GM18867 (cell line): ENCODE results near the gene SLC22A31.

Source experiments
- ATAC-seq: cut with Tn5 transposase; IDR thresholded peaks from one replicate; pipeline ENCODE4 v1.9.1; 2021; ENCODE audit warnings: mild to moderate bottlenecking, moderate library complexity; ENCODE audit not compliant: unreplicated experiment

SLC22A31 gene

GRCh38 chr16:89179656-89180315, 20.6 kb downstream of the SLC22A31 start:
- ATAC-seq: no peak

GRCh38 chr16:89179148-89179484, 21.2 kb downstream of the SLC22A31 start:
- no peak for ATAC-seq

- no peak for ATAC-seq
Measured at GRCh38 chr16:89178453-89179147, 21.7 kb downstream of the SLC22A31 start.

- no peak for ATAC-seq
Measured at GRCh38 chr16:89177501-89177900, 22.8 kb downstream of the SLC22A31 start.

- ATAC-seq: no peak
Measured at GRCh38 chr16:89176717-89177116, 23.6 kb downstream of the SLC22A31 start.

- ATAC-seq: no peak
Measured at GRCh38 chr16:89176147-89176690, 24.1 kb downstream of the SLC22A31 start.

GRCh38 chr16:89175280-89176146, 24.8 kb downstream of the SLC22A31 start:
- ATAC-seq: no peak

DNA sequence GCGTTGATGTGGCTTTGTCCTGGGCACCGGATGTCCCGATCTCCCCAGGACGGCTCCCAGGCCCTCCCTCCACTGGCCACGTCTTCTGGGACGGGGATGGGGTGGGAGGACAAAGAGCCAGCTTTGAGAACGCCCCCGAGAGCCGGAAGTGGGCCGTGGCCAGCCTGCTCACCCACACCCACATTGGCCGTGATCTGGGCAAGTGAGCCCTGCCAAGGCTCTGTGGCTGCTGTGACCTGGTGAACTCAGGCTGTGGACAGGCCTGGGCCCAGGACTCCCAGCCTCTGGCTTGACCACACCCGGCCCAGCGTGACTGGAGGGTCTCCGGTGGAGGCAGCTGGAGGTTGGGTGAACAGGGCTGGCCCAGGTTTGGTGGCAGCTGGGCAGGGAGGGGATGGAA, 25.5 kb downstream of the SLC22A31 start:
- ATAC-seq: no peak

DNA sequence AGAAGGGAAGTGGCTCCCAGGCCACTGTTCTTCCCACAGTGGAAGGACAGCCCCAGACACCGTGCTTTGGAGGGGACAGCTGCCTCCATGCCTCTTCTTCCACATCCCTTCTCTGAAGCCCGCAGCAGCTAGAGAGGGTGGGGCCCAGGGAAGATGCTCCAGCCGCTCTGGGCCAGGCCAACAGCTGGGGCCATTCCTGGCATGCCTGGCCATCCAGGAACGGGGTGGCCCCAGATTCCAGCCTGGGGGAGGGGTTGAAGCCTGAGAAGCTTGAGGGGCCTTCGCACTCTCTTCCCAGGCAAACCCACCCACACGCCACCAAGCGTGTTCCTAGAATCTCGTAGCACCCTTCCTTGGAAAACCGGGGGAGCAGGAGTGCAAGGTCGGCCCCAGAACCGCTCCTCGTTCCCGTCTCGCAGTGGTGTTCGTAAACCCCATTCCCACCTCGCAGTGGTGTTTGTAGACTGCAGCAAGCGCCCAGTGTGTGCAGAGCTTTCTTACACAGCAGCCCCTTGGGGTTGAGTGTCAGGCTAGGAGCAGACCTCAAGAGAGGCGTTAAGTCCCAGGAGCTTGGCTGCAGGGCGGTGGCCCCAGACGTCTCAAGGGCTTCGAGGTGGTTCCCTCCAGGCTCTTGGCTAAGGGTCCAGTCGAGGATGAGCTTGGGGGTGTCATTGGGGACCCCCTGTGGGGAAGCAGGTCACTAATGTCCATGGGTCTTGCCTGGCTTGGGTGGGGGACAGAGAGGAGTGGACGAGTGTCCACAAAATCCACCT, 26.1 kb downstream of the SLC22A31 start:
- ATAC-seq: no peak

DNA sequence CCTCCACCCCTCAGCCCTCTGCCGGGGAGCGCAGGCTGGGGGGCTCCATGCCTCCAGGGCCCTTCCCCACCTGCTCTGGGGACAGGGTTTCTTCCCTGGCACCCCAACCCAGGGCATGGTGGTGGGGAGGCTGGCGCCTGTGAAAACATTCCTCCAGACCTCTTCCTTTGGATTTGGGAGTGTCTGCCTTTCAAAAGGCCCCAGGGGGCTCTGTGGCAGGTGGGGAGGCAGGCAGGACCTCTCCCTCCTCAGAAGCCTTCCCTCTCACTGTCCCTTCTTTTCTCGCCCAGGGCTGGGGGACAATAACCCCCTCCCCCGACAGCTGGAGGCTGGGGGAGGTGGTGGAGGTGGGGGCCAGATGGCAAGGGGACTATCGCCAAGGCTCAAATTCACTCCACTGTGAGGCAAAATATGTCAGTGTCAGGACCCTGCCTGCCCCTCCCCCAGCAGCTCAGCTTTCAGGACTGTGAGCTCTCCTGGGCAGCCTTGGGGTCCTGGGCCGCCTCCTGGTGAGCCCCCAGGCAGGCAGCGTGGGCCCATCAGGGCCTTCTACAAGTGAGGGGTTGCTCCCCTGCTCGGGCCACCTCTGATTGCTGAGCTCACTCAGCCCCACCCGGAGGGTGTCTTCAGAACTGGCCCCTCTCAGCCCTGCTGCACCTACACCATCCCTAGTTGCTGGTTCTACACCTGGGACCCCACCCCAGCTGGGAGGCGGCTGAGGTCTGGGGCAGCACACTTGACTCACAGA, 27.0 kb downstream of the SLC22A31 start:
- ATAC-seq: no peak

DNA sequence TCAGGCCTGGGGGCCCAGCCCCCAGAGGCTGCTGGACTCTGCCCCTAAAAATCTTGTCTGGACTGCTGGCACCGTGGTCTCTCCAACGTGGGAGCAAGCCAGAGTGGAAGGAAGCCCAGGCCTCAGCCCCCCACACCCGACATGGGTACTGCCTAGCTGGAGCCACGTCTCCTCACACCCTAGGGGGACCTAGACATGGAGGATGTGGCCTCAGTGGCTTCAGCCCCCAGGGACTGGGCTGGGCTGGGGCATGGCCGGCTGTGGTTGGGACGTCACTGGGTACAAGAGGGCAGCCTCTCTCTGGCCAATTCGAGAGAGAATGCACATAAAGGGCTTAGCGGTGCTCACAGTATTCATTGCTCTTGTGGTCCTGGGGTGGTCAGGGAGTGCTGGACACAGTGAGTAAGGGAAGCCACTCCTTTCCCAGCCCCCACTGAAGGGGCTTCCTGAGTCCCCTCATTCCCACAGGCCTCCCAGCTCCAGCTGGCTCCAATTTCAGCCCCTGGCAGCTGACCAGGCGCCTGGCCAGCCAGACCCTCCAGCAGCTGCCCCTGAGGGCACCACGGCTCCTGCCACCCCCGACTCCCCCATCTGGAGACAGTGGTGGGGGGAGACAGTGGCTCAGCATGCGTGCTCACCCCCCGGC, 27.7 kb downstream of the SLC22A31 start:
- ATAC-seq: no peak

GRCh38 chr16:89172171-89172527, 28.2 kb downstream of the SLC22A31 start:
- ATAC-seq: no peak

DNA sequence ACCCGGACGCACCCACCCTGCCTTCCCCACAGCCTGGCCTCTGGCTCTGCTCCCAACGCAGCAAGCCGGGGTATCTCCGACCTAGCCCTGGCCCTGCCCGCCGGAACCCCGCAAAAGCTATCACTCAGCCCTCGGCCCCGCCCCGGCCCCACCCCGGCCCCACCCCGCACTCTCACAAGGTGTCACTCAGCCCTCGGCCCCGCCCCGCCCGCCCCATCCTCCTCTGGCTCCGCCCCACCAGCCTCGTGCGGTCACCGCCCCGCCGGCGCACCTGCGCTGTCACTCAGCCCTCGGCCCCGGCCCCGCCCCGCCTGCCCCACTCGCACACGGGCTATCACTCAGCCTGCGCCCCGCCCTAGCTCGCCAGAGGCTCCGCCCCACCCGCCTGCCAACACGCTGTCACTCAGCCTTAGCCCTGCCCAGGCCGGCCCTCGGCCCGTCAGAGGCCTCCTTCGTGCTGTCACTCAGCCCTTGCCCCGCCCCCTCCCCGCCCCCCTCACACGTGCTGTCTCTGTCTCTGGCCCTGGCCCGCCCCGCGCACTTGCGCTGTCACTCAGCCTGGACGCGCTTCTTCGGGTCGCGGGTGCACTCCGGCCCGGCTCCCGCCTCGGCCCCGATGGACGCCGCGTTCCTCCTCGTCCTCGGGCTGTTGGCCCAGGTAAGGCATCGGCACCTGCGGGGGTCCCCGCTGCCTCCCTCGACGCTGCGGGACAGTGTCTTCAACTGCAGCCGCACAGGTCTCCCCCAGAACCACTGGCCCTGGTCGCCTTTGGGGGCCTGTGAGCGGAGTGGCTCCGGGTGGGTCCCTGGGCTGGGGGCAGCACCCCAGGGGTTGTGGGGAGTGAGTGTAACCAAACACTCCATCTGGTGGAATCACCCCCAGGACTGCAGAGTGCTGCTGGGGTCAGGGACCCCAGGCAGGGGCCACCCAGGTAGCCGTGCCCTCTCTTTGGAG, 28.8 kb downstream of the SLC22A31 start, which contains the start of gene CDH15:
CDH15 (plus strand) TSS at position 533 of the 955 bp plus-strand sequence; CDS start at position 617, 84 bp downstream.
- ATAC-seq: peak; percentile 80

- ATAC-seq: no peak
Measured at GRCh38 chr16:89170346-89171215, 29.8 kb downstream of the SLC22A31 start.

DNA sequence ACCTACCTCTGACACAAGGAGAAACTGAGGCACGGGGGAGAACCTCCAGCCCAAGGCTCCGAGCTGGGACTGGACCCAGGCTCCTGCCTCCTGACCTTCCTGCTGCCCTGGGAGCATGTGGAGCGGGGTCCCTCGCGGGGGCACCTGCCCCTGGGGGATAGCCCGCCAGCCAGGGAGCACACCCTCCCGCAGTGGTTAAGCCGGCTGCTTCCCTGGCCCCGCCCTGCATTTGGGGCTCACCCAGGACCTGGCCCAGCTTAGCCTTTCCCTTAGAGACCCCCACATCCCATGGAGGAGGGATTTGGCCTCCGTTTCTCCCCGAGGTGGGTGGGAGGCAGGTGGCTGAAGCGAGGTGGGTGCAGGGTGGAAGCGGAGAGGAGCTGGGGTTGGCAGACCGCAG, 30.6 kb downstream of the SLC22A31 start:
- ATAC-seq: no peak

DNA sequence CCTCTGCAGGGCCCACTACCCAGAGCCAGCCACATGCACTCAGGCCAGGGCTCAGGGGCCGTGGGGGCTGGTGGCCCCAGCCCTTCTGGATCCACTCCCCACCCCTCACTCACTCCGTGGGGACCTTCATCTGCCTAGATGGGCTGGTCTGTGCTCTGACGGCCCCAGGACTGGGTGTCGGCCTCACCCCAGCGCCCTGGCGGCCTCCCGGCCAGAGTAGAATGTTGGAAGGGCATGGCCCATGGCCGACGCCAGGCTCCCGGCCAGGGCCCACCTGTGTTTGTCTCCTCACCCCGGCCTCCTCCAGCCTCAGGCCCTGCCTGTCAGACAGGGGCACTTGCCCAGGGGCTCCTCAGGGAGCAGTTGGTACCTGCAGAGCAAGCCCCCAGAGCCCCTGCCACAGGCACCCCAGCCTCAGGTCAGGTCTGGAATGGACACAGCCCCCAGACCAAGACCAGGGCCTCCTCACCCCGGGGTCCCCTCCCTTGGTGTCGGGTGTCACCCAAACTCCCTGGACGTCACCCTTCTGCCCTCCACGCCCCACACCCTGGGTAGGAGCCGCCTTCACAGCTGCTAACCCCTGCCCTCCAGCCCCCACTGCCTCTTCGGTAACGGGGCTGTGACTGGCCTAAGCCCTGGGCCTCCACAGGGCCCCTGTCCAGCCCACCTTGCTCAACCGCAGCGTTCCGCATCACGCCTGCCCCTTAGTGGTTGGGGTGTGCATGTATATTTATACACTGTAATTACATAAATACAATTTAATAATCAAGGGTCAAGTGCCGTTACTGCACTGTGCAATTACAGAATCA, 31.8 kb downstream of the SLC22A31 start:
- ATAC-seq: no peak
